ENCODE measurements around the gene KIAA1614.
"Not testable (repeated sequence)": the region's sequence is repeated elsewhere in the genome, so short reads cannot be mapped to it uniquely, and the experiment has no call there.

Gene KIAA1614

DNA sequence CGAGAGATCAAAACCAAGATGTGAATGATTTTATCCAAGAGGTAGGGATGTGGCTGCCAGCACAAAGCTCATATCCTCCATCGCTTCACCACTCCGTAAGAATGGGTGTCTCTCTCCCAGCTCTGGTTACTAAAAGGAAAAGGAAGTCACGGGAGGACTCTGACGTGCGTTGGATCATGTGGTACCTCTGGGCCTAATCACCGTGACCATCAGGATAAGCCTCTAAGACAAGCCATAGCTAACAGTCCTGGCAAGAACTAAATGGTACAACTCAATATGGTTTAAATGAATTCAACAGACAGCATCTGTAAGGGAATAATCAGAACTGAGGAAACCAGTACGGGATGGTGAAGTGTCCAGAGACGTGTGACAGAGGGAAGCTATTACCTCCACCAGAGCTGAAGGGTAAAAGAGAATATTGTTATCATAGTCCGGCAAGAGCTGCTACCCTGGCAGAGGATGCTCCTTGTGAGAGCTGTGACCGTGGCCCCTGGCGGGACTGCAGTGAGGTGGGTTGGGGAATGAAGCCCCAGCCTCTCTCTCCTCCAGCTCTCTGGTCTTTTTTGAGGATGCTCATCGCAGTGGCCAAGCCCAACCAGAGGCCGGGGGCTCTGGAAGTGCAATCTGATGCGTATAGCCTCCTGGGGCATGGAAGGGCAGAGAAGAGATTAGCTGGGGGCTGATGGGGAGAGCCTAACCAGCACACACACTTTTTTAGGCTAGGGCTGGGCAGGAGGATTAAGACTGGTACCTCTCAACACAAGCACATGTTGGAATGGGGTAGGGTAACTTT lies 54.2 kb downstream of the KIAA1614 start:
- ATAC-seq, result no peak

- ATAC-seq, result no peak
Measured at GRCh38 chr1:180967558-180967957, 54.9 kb downstream of the KIAA1614 start.

- not testable (repeated sequence) for ATAC-seq
Measured at GRCh38 chr1:180968834-180969233, 56.1 kb downstream of the KIAA1614 start.

- ATAC-seq, result no peak
Measured at GRCh38 chr1:180969434-180969833, 56.7 kb downstream of the KIAA1614 start.

DNA sequence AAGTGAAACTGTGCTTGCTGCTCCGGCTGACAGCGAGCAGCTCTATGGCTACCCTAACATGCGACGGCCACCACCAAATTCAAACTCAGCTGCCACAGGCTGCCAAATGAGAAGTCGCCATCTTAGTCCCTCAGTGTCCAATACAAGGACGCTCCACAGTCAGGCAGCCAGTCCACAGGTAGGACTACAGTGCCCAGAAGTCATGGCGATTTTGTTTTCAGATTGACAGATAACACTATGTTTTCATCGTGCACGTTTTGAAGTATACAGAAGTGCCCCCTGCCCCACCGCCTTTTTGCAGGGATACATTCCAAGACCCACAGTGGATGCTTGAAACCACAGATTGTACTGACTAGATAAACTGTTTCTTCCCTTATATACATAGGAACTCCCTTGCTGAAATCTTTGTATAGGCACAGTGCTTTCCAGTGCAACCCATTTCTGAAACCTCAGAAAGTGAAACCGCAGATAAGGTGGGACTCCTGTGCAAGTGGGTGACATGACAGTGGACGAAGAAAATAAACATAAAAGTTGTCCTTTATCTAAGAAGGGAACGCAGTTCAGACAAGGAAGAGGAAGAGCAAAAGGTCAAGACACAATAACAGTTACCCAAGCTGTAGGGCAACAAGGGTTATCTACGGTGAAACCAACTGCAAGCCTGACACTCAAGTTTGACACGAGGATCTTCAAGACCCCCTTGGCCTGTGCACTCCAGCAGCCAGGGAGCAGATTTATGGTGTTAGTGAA lies 57.8 kb downstream of the KIAA1614 start:
- no peak for ATAC-seq

- no peak for ATAC-seq
Measured at GRCh38 chr1:180971273-180971997, 58.7 kb downstream of the KIAA1614 start.

- ATAC-seq, result no peak
Measured at GRCh38 chr1:180973369-180973768, 60.7 kb downstream of the KIAA1614 start.

DNA sequence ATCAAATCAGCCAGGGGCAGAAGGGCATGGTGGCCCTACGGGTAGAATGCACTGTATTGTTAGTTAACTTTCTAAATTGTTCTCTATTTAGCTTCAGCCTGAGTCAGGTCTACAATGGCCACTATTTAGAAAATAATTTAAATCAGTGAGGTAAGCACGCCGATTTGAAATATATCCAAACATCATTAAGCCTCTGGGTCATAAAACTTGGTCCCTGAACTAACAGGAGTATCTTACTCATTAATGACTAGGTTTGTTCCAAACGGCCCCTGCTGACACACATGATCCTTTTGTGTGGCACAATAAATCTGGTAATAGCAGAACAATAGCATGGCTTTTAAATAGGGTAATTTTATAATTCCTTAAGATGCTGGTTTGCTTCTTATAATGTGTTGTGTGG lies 61.5 kb downstream of the KIAA1614 start:
- no peak for ATAC-seq

DNA sequence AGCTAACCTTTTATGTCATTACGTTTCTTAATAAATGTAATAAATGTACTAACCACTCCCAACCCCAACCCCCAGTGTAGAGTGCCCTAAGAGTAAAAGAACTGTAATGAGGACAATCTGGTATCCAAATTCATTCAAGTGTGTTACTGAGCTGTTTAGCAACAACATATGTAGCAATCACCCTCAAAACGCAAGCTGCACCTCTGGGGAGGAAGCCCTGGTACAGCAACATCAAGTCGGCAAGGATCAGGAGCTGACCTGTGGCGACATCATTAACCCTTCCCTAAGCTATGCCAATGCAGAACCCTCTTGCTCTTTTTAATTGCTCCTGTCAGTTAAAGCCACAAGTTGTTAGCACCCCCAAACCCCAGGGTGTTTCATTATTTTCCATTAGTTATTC lies 62.9 kb downstream of the KIAA1614 start:
- ATAC-seq, result no peak

GRCh38 chr1:180976191-180976590 lies 63.5 kb downstream of the KIAA1614 start:
- no peak for ATAC-seq

- no peak for ATAC-seq
Measured at GRCh38 chr1:180976732-180977357, 64.1 kb downstream of the KIAA1614 start.

DNA sequence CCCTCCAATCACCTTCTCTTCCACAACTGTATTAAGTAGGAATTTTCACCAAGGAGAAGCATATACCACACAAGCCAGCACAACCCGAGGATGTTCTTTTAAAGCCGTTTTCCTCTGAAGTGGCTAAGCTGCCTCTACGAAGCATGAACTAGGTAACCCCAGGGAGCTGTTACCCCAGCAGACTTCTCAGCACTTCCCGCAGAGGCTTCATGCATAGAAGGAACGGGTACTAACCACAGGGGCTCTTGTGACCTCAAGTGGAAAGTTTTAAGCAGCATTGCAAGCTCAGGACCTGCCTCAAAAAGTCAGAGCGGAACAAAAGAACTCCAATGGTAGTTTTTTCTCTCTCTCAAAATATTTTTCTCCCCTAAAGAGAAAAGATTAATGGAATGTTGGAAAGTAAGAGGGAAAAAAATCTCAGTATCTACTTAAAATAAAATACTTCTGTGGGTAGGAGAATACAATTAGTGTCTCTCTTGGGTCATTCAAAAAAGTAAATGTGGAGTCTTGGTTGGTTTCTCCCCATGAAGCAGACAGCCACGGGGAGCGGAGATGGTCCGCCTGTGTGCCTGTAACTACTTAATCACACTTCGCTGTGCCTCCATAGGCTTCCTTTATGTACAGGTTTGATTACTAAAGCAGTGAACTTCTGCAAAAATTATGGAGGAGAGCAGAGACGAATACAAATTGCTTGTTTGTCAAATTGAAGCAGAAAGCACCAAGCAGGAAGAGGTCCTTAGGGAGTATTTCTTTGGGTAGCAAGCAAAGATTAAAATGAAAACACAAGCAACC lies 69.1 kb downstream of the KIAA1614 start:
- ATAC-seq, result peak; percentile 41 to 53

- no peak for ATAC-seq
Measured at GRCh38 chr1:180982422-180982821, 69.7 kb downstream of the KIAA1614 start.

DNA sequence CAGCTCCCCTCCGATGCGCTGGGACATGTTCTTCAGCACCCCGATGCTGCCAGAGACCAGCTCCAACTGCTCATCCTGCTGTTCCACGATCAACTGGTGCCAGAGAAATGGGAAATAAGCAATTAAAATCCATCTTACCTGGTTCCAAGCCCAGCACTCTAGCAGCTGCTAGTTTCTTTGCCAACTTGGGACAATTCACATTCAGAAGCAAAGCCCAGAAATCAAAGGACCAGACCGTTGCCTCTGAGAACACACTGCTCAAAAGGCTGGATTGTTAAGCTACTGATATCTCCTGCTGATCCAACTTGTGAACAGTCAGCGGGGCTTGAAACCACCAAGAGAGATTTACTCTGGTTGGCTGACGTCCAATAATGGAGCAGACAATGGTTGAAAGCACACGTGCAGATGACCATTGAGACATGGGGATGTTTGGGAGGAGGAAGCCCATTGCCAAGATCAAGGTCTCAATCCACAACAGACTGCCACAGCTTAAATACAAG lies 75.6 kb downstream of the KIAA1614 start:
- no peak for ATAC-seq

GRCh38 chr1:180994262-180994661 lies 81.6 kb downstream of the KIAA1614 start:
- peak; percentile 93 to 96 for ATAC-seq

GRCh38 chr1:180997843-180998504 lies 85.3 kb downstream of the KIAA1614 start:
- ATAC-seq, result no peak
